Upper lobe of left lung (tissue), 6 donors: ENCODE data around the gene NPW. TPM values are rescaled to one million over a fixed set of nuclear protein-coding genes. Genes with fewer than 3 reads are reported as not detected.
A peak's percentile ranks its signal among the peaks of the same experiment; 100 is the strongest.

Source experiments
- ATAC-seq, 2 donors: fragments of 200-7000 bp; cut with Tn5 transposase; one replicate each; pipeline ENCODE4 v1.9.1; 2022; ENCODE audit warnings: mild to moderate bottlenecking in 2 of 2, moderate library complexity in 2 of 2; ENCODE audit not compliant: low FRiP score in 2 of 2
- DNase-seq, 2 donors: peaks; one replicate each; pipeline ENCODE4 v3.0.0-alpha.2; 2019 to 2020
- H3K27ac ChIP-seq, 4 donors: fragments of 200-600 bp; sonication (generic); one replicate each; pipeline ENCODE4 v1.5.1; 2016 to 2019
- H3K27me3 ChIP-seq, 4 donors: fragments of 200-600 bp; sonication (generic); one replicate each; pipeline ENCODE4 v1.5.1; 2017 to 2019
- H3K36me3 ChIP-seq, 4 donors: fragments of 200-600 bp; sonication (generic); one replicate each; pipeline ENCODE4 v1.5.1; 2016 to 2019
- H3K4me1 ChIP-seq, 4 donors: fragments of 200-600 bp; sonication (generic); one replicate each; pipeline ENCODE4 v1.5.1; 2018 to 2019
- H3K4me3 ChIP-seq, 4 donors: fragments of 200-600 bp; sonication (generic); one replicate each; pipeline ENCODE4 v1.5.1; 2017 to 2019; ENCODE audit warnings: mild to moderate bottlenecking in 2 of 4, moderate library complexity in 1 of 4
- H3K9me3 ChIP-seq, 4 donors: fragments of 200-600 bp; sonication (generic); one replicate each; pipeline ENCODE4 v1.5.1; 2018 to 2019
- CTCF ChIP-seq, 6 experiments: fragments of 450-650 bp in 4 of 6; fragments of 200-600 bp in 2 of 6; sonication (generic) in 2 of 6; IDR thresholded peaks; one replicate each; pipeline ENCODE4 v1.5.1; 2016 to 2019; ENCODE audit warnings: antibody characterized with exemption in 6 of 6
- EP300 ChIP-seq, 4 donors: sonication (generic); formaldehyde crosslinking; IDR thresholded peaks; one replicate each; pipeline ENCODE4 v1.5.1; 2017; ENCODE audit warnings: antibody characterized with exemption in 4 of 4, control low read depth in 2 of 4
- POLR2A ChIP-seq, 4 donors: fragments of 450-650 bp; IDR thresholded peaks; one replicate each; pipeline ENCODE4 v1.5.1; 2016 to 2017; ENCODE audit warnings: antibody characterized with exemption in 4 of 4, mild to moderate bottlenecking in 2 of 4
- POLR2AphosphoS5 ChIP-seq, 2 donors: sonication (generic); formaldehyde crosslinking; IDR thresholded peaks; one replicate each; pipeline ENCODE4 v1.5.1; 2017; ENCODE audit warnings: antibody characterized with exemption in 2 of 2
- WGBS, 2 donors: methylation state at CpG; one replicate each; pipeline ENCODE4 v1.1.5; 2017 to 2018; 5-methylcytosine and 5-hydroxymethylcytosine counted together
- total RNA-seq, 6 donors: library from RNA; depleted of rRNA in 4 of 6; stranded (reverse); fragments of >200 nt in 4 of 6; gene quantifications; one replicate each; pipeline versions ENCODE4 v1.1.0 to v1.2.1, GENCODE V29; 2016 to 2021
- donor health status: DM: no; HTN: no; CAD: no; lungs with moderate emphysema.
- donor health status: DM: no; HTN: yes; CAD: no; lungs with severe emphysema.

NPW gene
- total RNA-seq, 6 donors from 2014 or later = 0.67 to 0.80 TPM; not detected in 4

- ATAC-seq = peak; percentile 97
- peaks cover 0 to 28% (median 19%) of the 10 kb centered on the region in 4 donors for H3K27me3 ChIP-seq
- DNase-seq = peak; percentile 96 to 100
- H3K9me3 ChIP-seq = no peaks in the 10 kb centered on the region
- TF ChIP-seq CTCF (IDR thresholded peaks at IDR 0.05) (peak; percentile 99 to 100 (median 99)), POLR2A (IDR thresholded peaks at IDR 0.05) (peak in 2 of 4 donors; percentile 49 to 65), EP300 (IDR thresholded peaks at IDR 0.05) (no peak), POLR2AphosphoS5 (IDR thresholded peaks at IDR 0.05) (peak; percentile 67 to 73)
- H3K4me3 ChIP-seq = peak overlapping the region in 3 of 4 donors; percentile 39 to 47 (median 43)
- peak overlapping the region; percentile 71 to 95 (median 84) for H3K27ac ChIP-seq
- peaks cover 47 to 76% (median 57%) of the 10 kb centered on the region in 4 donors for H3K4me1 ChIP-seq
- no peaks in the 10 kb centered on the region for H3K36me3 ChIP-seq
- 12 to 50% methylated on average over 1 to 50 of the region's 53 CpGs for WGBS, 2 donors
Measured at GRCh38 chr16:2023092-2024031, 3.8 kb downstream of the NPW start.

- H3K4me1 ChIP-seq = peaks cover 54 to 82% (median 61%) of the 10 kb centered on the region in 4 donors
- no peak for ATAC-seq
- no peak for DNase-seq
- H3K27ac ChIP-seq = peak overlapping the region; percentile 71 to 95 (median 84)
- H3K9me3 ChIP-seq = no peaks in the 10 kb centered on the region
- H3K4me3 ChIP-seq = peak overlapping the region in 3 of 4 donors; percentile 39 to 47 (median 43)
- WGBS, 2 donors = 76% methylated on average over 9 to 11 of the region's 12 CpGs
- H3K36me3 ChIP-seq = no peaks in the 10 kb centered on the region
- H3K27me3 ChIP-seq = peaks cover 0 to 27% (median 18%) of the 10 kb centered on the region in 4 donors
- TF ChIP-seq POLR2A (IDR thresholded peaks at IDR 0.05) (no peak), POLR2AphosphoS5 (IDR thresholded peaks at IDR 0.05) (no peak), CTCF (IDR thresholded peaks at IDR 0.05) (no peak), EP300 (IDR thresholded peaks at IDR 0.05) (no peak)
Measured at GRCh38 chr16:2024032-2024420, 4.4 kb downstream of the NPW start.

GRCh38 chr16:2025251-2025650 lies 5.7 kb downstream of the NPW start:
- no peaks in the 10 kb centered on the region for H3K9me3 ChIP-seq
- H3K27ac ChIP-seq = peak overlapping the region; percentile 38 to 95 (median 79)
- H3K36me3 ChIP-seq = peaks cover 0 to 10% (median 0%) of the 10 kb centered on the region in 4 donors
- no peak for TF ChIP-seq POLR2A (IDR thresholded peaks at IDR 0.05)
- ATAC-seq (no peak), DNase-seq (peak in 1 of 2 donors; percentile 85)
- peaks cover 0 to 15% (median 9%) of the 10 kb centered on the region in 4 donors for H3K27me3 ChIP-seq
- H3K4me1 ChIP-seq = peaks cover 54 to 78% (median 62%) of the 10 kb centered on the region in 4 donors
- peak overlapping the region in 1 of 4 donors; percentile 83 for H3K4me3 ChIP-seq
- 92 to 95% methylated on average over 14 of the region's 14 CpGs for WGBS, 2 donors

- H3K4me1 ChIP-seq = peaks cover 49 to 71% (median 59%) of the 10 kb centered on the region in 4 donors
- peaks cover 0 to 8% (median 3%) of the 10 kb centered on the region in 4 donors for H3K27me3 ChIP-seq
- no peaks in the 10 kb centered on the region for H3K9me3 ChIP-seq
- H3K27ac ChIP-seq = peak overlapping the region; percentile 70 to 95 (median 86)
- H3K4me3 ChIP-seq = peak overlapping the region; percentile 30 to 97 (median 88)
- ATAC-seq = no peak
- TF ChIP-seq POLR2AphosphoS5 (IDR thresholded peaks at IDR 0.05) (no peak), POLR2A (IDR thresholded peaks at IDR 0.05) (no peak), EP300 (IDR thresholded peaks at IDR 0.05) (no peak), CTCF (IDR thresholded peaks at IDR 0.05) (no peak)
- 67% methylated on average over 13 to 16 of the region's 16 CpGs for WGBS, 2 donors
- no peak for DNase-seq
- peaks cover 0 to 11% (median 0%) of the 10 kb centered on the region in 4 donors for H3K36me3 ChIP-seq
Measured at GRCh38 chr16:2025878-2026460, 6.4 kb downstream of the NPW start.
